PC-3 (cell line): ENCODE data around the gene PRICKLE3. TPM values are rescaled to one million over a fixed set of nuclear protein-coding genes. Genes with fewer than 3 reads are reported as not detected.

ENCODE experiments used
- ATAC-seq: fragments of 200-7000 bp; cut with Tn5 transposase; 2 replicates; pipeline ENCODE4 v1.9.1; 2020; ENCODE audit warnings: mild to moderate bottlenecking, moderate library complexity
- BruUV-seq: library from RNA; stranded (reverse); fragments of 400-500 nt; replicated peaks from 2 replicates; lab custom pipeline; 2021; lab: Mats Ljungman, UMichigan
- CTCF ChIA-PET: fragments of 300-600 bp; sonication (Branson Sonifier 250); formaldehyde crosslinking; loops from one replicate; lab custom pipeline; 2022; ENCODE audit warnings: antibody characterized with exemption; lab: Charles Lee
- POLR2A ChIA-PET: fragments of 300-600 bp; sonication (Branson Sonifier 250); formaldehyde crosslinking; loops from one replicate; lab custom pipeline; 2022; ENCODE audit warnings: antibody characterized with exemption; ENCODE audit not compliant: unreplicated experiment; lab: Charles Lee
- DNase-seq: peaks from one replicate; pipeline ENCODE4 v3.0.0-alpha.2; 2015
- H2AFZ ChIP-seq: fragments of 300-600 bp; sonication (generic); 2 replicates; pipeline ENCODE4 v1.6.0; 2016; ENCODE audit warnings: antibody characterized with exemption, low read length
- H3F3A ChIP-seq: fragments of 300-600 bp; sonication (generic); one replicate; pipeline ENCODE4 v1.6.0; 2017; ENCODE audit warnings: antibody characterized with exemption, low read length, control low read depth, mild to moderate bottlenecking; ENCODE audit not compliant: unreplicated experiment
- H3K27ac ChIP-seq: fragments of 300-600 bp; sonication (generic); 2 replicates; pipeline ENCODE4 v1.5.1; 2016; ENCODE audit warnings: mild to moderate bottlenecking, low read length
- H3K27me3 ChIP-seq: fragments of 300-600 bp; sonication (generic); 2 replicates; pipeline ENCODE4 v1.6.1; 2016; ENCODE audit warnings: low read length, mixed read lengths
- H3K36me3 ChIP-seq: fragments of 300-600 bp; sonication (generic); 2 replicates; pipeline ENCODE4 v1.6.1; 2016; ENCODE audit warnings: low read depth, mixed run types, low read length, mixed read lengths
- H3K4me1 ChIP-seq: fragments of 300-600 bp; sonication (generic); 2 replicates; pipeline ENCODE4 v1.5.1; 2016; ENCODE audit warnings: low read length; ENCODE audit not compliant: insufficient read depth
- H3K4me2 ChIP-seq: fragments of 300-600 bp; sonication (generic); 2 replicates; pipeline ENCODE4 v1.6.0; 2016; ENCODE audit warnings: low read length
- H3K4me3 ChIP-seq: fragments of 300-600 bp; sonication (generic); 2 replicates; pipeline ENCODE4 v1.5.1; 2016; ENCODE audit warnings: mild to moderate bottlenecking, low read length, mixed read lengths
- H3K79me2 ChIP-seq: fragments of 300-600 bp; sonication (generic); 2 replicates; pipeline ENCODE4 v1.6.1; 2017; ENCODE audit warnings: low read length, mixed read lengths
- H3K9ac ChIP-seq: fragments of 300-600 bp; sonication (generic); 2 replicates; pipeline ENCODE4 v1.6.0; 2016; ENCODE audit warnings: mild to moderate bottlenecking, low read length
- H3K9me2 ChIP-seq: fragments of 300-600 bp; sonication (generic); replicated peaks from 2 replicates; pipeline ENCODE4 v1.6.1; 2016; ENCODE audit warnings: mixed run types, low read length, mixed read lengths
- H3K9me3 ChIP-seq: fragments of 300-600 bp; sonication (generic); 2 replicates; pipeline ENCODE4 v1.6.1; 2016; ENCODE audit warnings: low read length, mixed read lengths
- H4K20me1 ChIP-seq: fragments of 300-600 bp; sonication (generic); 2 replicates; pipeline ENCODE4 v1.6.1; 2016; ENCODE audit warnings: low read length, mixed read lengths
- EZH2 ChIP-seq: fragments of 300-600 bp; sonication (generic); IDR thresholded peaks from one replicate; pipeline ENCODE4 v1.6.1; 2017; ENCODE audit warnings: antibody characterized with exemption, mild to moderate bottlenecking, low read length; ENCODE audit not compliant: unreplicated experiment
- EZH2phosphoT487 ChIP-seq: fragments of 300-600 bp; sonication (generic); IDR thresholded peaks from 2 replicates; pipeline ENCODE4 v1.6.1; 2018; ENCODE audit warnings: mild to moderate bottlenecking, antibody characterized with exemption, low read length, borderline replicate concordance
- intact Hi-C: fragments of 100-400 bp; cut with micrococcal nuclease; formaldehyde crosslinking; loops from 2 replicates; pipeline ENCODE4 v1.9.0; 2023
- total RNA-seq: library from RNA; depleted of rRNA; stranded (reverse); fragments of >200 nt; gene quantifications from 2 replicates; pipeline ENCODE4 v1.2.3, GENCODE V29; 2014
- TF ChIP-seq, protein P1 (sequence below): fragments of 300-600 bp; sonication (generic); conservative IDR thresholded peaks from 2 replicates; pipeline ENCODE4 v1.5.1; 2017; ENCODE audit warnings: antibody characterized with exemption, low read depth, mild to moderate bottlenecking, low read length

Gene PRICKLE3
- total RNA-seq, 1 experiment from 2014 or later = 16.5 TPM

DNA sequence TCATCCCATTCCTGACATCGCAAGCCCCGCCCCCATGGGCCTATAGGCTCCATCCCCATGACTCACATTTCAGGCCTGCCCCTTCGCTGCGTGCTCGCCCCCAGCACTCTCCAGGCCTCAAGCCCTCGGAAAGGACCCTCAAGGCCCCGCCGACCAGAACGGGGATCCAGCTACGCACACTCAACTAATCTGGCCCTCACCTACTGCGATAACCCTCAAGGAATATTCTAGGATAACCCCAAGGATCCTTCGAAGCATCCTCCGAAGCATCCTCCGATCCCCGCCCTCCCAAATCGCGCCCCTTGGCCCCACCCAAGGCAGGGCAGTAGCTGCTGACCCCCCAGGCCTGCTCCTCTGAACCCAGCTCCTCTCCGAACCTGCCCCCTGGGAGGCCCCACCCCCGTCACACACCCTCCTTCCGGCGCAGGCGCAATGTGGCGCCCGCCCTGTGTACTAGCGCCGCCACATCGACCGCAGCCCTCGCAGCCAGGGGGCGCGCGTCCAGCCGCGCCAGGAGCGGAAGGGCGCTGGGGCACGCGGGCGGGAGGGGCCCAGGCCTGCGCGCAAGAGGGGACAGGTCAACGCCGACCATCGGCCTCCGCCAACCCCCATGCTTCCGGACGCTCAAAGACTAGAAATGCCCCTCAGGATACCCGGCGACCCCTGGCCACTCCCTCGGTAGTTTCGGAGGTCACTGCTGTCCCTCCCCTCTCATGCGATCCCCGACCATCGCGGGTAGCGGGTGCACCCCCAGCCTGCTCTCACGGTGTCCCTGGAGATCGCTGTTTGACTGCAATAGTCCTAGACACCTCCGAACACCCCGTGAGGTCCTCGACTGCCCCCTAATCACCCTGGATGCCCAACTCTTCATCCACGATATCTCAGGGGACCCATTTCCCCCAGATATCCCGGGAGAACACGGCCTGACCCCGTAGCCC, 30.0 kb downstream of the PRICKLE3 start:
- ChIA-PET CTCF (interaction anchor here (0.6 to 0.7 kb wide), 4 partner anchors 15 to 35 kb away, joined by 4 to 15 read pairs (median 10); no protein-coding TSS in a partner anchor), POLR2A (interaction anchor here (0.5 to 0.7 kb wide), 3 partner anchors 16 to 113 kb away, joined by 5 to 22 read pairs (median 6); partner anchors contain the start of gene TFE3)
- H3K4me3 ChIP-seq = peak overlapping the region; percentile 57
- peak overlapping the region; percentile 80 for H3K27ac ChIP-seq
- H2AFZ ChIP-seq = peak overlapping the region; percentile 84
- BruUV-seq = TSS peak; percentile 54
- H3K79me2 ChIP-seq = no peaks in the 10 kb centered on the region
- intact Hi-C loops = no loop called here
- peak; percentile 94 for ATAC-seq
- H3K9me3 ChIP-seq = no peaks in the 10 kb centered on the region
- DNase-seq = peak; percentile 86
- H3K9me2 ChIP-seq = no peaks in the 10 kb centered on the region
- no peaks in the 10 kb centered on the region for H4K20me1 ChIP-seq
- H3K9ac ChIP-seq = peak overlapping the region; percentile 74
- H3K36me3 ChIP-seq = no peaks in the 10 kb centered on the region
- TF ChIP-seq EZH2phosphoT487 = no peak
- TF ChIP-seq EZH2 = no peak
- TF ChIP-seq, protein P1, sequence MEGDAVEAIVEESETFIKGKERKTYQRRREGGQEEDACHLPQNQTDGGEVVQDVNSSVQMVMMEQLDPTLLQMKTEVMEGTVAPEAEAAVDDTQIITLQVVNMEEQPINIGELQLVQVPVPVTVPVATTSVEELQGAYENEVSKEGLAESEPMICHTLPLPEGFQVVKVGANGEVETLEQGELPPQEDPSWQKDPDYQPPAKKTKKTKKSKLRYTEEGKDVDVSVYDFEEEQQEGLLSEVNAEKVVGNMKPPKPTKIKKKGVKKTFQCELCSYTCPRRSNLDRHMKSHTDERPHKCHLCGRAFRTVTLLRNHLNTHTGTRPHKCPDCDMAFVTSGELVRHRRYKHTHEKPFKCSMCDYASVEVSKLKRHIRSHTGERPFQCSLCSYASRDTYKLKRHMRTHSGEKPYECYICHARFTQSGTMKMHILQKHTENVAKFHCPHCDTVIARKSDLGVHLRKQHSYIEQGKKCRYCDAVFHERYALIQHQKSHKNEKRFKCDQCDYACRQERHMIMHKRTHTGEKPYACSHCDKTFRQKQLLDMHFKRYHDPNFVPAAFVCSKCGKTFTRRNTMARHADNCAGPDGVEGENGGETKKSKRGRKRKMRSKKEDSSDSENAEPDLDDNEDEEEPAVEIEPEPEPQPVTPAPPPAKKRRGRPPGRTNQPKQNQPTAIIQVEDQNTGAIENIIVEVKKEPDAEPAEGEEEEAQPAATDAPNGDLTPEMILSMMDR = peak; percentile 67
- peaks cover 6% of the 10 kb centered on the region; the same call in 1 of the 2 replicates for H3K4me1 ChIP-seq
- H3K4me2 ChIP-seq = peak overlapping the region; percentile 80
- H3F3A ChIP-seq = no peaks in the 10 kb centered on the region
- H3K27me3 ChIP-seq = no peaks in the 10 kb centered on the region

DNA sequence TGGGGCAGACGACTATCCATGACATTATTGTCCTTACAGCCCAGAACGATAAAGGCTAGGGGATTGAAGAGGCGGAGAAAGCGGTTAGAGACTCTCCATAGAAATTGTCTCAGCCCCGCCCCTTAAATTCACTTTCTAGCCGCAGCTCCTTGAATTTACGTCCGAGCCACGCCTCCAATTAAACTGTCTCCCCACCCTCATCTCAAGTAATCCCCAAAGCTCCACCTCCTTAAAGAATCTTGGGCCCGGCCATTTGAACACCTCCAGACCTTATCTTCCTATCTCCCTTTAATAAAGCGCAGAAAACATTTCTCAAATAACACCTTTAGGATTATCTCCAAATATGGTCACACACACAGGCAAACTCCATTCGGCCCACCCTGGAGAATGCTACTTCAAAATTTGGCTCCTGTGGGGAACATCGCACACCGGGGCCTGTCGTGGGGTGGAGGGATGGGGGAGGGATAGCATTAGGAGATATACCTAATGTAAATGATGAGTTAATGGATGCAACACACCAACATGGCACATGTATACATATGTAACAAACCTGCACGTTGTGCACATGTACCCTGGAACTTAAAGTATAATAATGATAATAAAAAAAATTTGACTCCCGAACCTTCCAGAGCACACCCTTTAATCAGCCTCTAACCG, 30.8 kb downstream of the PRICKLE3 start:
- intact Hi-C loops = no loop called here
- H2AFZ ChIP-seq = peak overlapping the region; percentile 72
- TF ChIP-seq EZH2phosphoT487 (no peak), EZH2 (no peak)
- TF ChIP-seq, protein P1 = no peak
- H3K27ac ChIP-seq = peak overlapping the region; percentile 80
- ATAC-seq = peak; percentile 58
- H3K36me3 ChIP-seq = no peaks in the 10 kb centered on the region
- ChIA-PET CTCF (interaction anchor here (0.6 to 0.7 kb wide), 5 partner anchors 16 to 599 kb away, joined by 4 to 15 read pairs (median 9); no protein-coding TSS in a partner anchor), POLR2A (interaction anchor here (0.5 to 0.6 kb wide), 2 partner anchors 27 to 112 kb away, joined by 6 to 22 read pairs; partner anchors contain the start of gene TFE3)
- no peaks in the 10 kb centered on the region for H3K9me3 ChIP-seq
- peak overlapping the region; percentile 74; the same call in 1 of the 2 replicates for H3K9ac ChIP-seq
- H3K4me2 ChIP-seq = peak overlapping the region; percentile 80
- peaks cover 6% of the 10 kb centered on the region; the same call in 1 of the 2 replicates for H3K4me1 ChIP-seq
- H4K20me1 ChIP-seq = no peaks in the 10 kb centered on the region
- no peaks in the 10 kb centered on the region for H3K9me2 ChIP-seq
- DNase-seq = peak; percentile 70
- no peaks in the 10 kb centered on the region for H3F3A ChIP-seq
- H3K27me3 ChIP-seq = no peaks in the 10 kb centered on the region
- peak overlapping the region; percentile 57 for H3K4me3 ChIP-seq
- TSS peak; percentile 84 for BruUV-seq
- H3K79me2 ChIP-seq = no peaks in the 10 kb centered on the region
